Loucy (cell line): ENCODE measurements around the gene WWTR1.

Experiments
- H2AFZ ChIP-seq: fragments of 200-600 bp; sonication (generic); 2 replicates; pipeline ENCODE4 v1.6.0; 2016; ENCODE audit warnings: antibody characterized with exemption, mild to moderate bottlenecking, low read length, moderate library complexity
- H3F3A ChIP-seq: fragments of 200-600 bp; 2 replicates; pipeline ENCODE4 v1.6.0; 2016; ENCODE audit warnings: antibody characterized with exemption, low read depth, mild to moderate bottlenecking
- H3K27me3 ChIP-seq: fragments of 200-600 bp; sonication (generic); 2 replicates; pipeline ENCODE4 v1.6.1; 2014; ENCODE audit warnings: low read length, mild to moderate bottlenecking; ENCODE audit not compliant: insufficient read depth, poor library complexity, severe bottlenecking
- H3K36me3 ChIP-seq: fragments of 200-600 bp; sonication (generic); 2 replicates; pipeline ENCODE4 v1.6.1; 2016; ENCODE audit warnings: low read length; ENCODE audit not compliant: insufficient read depth
- H3K4me1 ChIP-seq: fragments of 200-600 bp; sonication (generic); 2 replicates; pipeline ENCODE4 v1.5.1; 2014; ENCODE audit warnings: low read length, mild to moderate bottlenecking; ENCODE audit not compliant: insufficient read depth, poor library complexity, severe bottlenecking
- H3K4me2 ChIP-seq: fragments of 200-600 bp; sonication (generic); 2 replicates; pipeline ENCODE4 v1.6.0; 2014; ENCODE audit warnings: antibody characterized with exemption, low read length, low read depth, mild to moderate bottlenecking; ENCODE audit not compliant: poor library complexity, severe bottlenecking
- H3K4me3 ChIP-seq: fragments of 200-600 bp; sonication (generic); 2 replicates; pipeline ENCODE4 v1.5.1; 2014; ENCODE audit warnings: low read length, mild to moderate bottlenecking, mixed read lengths; ENCODE audit not compliant: poor library complexity, severe bottlenecking
- H3K79me2 ChIP-seq: fragments of 200-600 bp; sonication (generic); 2 replicates; pipeline ENCODE4 v1.6.1; 2014; ENCODE audit warnings: low read length; ENCODE audit not compliant: insufficient read depth
- H3K9ac ChIP-seq: fragments of 200-600 bp; sonication (generic); 2 replicates; pipeline ENCODE4 v1.6.0; 2014; ENCODE audit warnings: mild to moderate bottlenecking, low read depth, low read length, moderate library complexity; ENCODE audit not compliant: poor library complexity, severe bottlenecking
- H3K9me2 ChIP-seq: fragments of 200-600 bp; sonication (generic); replicated peaks from 2 replicates; pipeline ENCODE4 v1.6.1; 2016; ENCODE audit warnings: low read depth, low read length, mixed read lengths
- H3K9me3 ChIP-seq: fragments of 200-600 bp; sonication (generic); 2 replicates; pipeline ENCODE4 v1.6.1; 2014; ENCODE audit warnings: mild to moderate bottlenecking, antibody characterized with exemption, low read length, low read depth; ENCODE audit not compliant: insufficient read depth
- H4K20me1 ChIP-seq: fragments of 200-600 bp; sonication (generic); 2 replicates; pipeline ENCODE4 v1.6.0; 2014; ENCODE audit warnings: antibody characterized with exemption, low read length, mild to moderate bottlenecking; ENCODE audit not compliant: insufficient read depth, poor library complexity, severe bottlenecking
- EZH2phosphoT487 ChIP-seq: fragments of 200-600 bp; IDR thresholded peaks from 2 replicates; pipeline ENCODE4 v1.6.1; 2018; ENCODE audit warnings: antibody characterized with exemption, mild to moderate bottlenecking, moderate library complexity, borderline replicate concordance
- TF ChIP-seq, protein P1 (sequence below): fragments of 200-600 bp; sonication (generic); conservative IDR thresholded peaks from 2 replicates; pipeline ENCODE4 v1.5.1; 2014; ENCODE audit warnings: mild to moderate bottlenecking, antibody characterized with exemption, low read length

The WWTR1 gene

DNA sequence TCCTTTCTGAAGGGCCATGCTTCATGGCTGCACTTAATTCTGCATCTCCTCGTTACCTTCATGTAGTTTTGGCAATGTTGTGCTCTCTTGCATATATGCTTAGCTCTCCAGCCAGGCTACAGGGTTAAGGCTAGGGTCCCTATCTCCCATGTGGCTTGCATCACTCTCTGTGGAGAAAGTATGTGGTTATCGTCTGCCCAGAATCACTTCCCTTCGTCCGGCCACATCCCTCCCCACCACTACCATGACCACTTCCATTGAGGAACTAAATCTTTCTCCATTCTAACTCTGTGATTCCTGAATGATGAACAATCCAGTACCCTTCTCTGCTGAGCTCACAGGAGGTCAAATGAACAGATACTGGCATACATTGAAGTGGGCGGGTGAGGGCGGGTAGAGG, 34.0 kb downstream of the WWTR1 start:
- Histone ChIP-seq H3K4me2 (no peak overlapping the region), H3K9me2 (no peaks in the 10 kb centered on the region), H2AFZ (no peak overlapping the region), H3K4me3 (no peak overlapping the region), H3K27me3 (no peaks in the 10 kb centered on the region), H3F3A (0 out of 2 replicates have a peak, but pooled peaks cover 6% of the 10 kb centered on the region), H3K9me3 (no peaks in the 10 kb centered on the region), H3K9ac (no peak overlapping the region), H3K79me2 (no peaks in the 10 kb centered on the region), H3K36me3 (no peaks in the 10 kb centered on the region), H4K20me1 (no peaks in the 10 kb centered on the region), H3K4me1 (peaks cover 20% of the 10 kb centered on the region)
- TF ChIP-seq, protein P1, sequence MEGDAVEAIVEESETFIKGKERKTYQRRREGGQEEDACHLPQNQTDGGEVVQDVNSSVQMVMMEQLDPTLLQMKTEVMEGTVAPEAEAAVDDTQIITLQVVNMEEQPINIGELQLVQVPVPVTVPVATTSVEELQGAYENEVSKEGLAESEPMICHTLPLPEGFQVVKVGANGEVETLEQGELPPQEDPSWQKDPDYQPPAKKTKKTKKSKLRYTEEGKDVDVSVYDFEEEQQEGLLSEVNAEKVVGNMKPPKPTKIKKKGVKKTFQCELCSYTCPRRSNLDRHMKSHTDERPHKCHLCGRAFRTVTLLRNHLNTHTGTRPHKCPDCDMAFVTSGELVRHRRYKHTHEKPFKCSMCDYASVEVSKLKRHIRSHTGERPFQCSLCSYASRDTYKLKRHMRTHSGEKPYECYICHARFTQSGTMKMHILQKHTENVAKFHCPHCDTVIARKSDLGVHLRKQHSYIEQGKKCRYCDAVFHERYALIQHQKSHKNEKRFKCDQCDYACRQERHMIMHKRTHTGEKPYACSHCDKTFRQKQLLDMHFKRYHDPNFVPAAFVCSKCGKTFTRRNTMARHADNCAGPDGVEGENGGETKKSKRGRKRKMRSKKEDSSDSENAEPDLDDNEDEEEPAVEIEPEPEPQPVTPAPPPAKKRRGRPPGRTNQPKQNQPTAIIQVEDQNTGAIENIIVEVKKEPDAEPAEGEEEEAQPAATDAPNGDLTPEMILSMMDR, result no peak
- TF ChIP-seq EZH2phosphoT487, result no peak

DNA sequence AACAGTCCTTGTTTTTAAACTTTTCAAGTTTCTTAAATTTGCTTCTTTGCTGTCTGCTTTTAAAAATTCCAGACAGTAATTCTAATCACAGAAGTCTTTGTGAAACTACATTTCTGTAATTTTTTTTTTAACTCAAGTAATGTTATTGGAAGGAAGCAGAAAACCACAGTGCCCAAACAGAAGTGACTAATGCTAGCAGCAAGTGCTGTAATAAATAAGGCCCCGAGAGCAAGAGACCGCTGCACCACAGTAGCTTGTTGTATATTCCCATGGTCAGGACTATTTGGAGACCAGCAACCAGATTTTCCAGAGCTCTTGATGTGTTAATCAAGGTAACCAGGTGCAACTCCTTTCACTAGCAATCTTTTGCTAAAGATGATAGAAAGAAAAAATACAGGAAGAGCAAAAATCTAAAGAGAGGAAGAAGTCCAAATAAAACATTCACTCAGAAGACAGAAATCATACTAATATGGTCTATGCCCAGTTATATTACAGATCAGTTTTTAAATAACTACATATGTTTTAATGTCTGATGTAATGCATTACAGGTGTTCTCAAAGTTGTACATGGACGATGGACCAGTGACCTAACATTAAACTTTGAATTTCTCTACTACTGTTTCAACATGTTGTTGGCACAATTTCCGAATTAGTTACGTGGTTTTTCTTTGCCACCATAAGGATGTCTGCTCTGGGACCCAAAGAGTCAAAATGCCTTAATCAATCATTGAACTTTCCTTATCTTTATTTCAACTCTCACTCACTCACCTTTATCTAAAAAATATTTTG, 36.4 kb downstream of the WWTR1 start:
- Histone ChIP-seq H3K9me3 (no peaks in the 10 kb centered on the region), H3K4me2 (peak overlapping the region; percentile 52), H3K79me2 (no peaks in the 10 kb centered on the region), H3F3A (0 out of 2 replicates have a peak, but pooled peaks cover 6% of the 10 kb centered on the region), H3K27me3 (no peaks in the 10 kb centered on the region), H3K36me3 (no peaks in the 10 kb centered on the region), H3K9me2 (no peaks in the 10 kb centered on the region), H4K20me1 (no peaks in the 10 kb centered on the region), H2AFZ (peak overlapping the region; percentile 20; the same call in 1 of the 2 replicates), H3K4me3 (peak overlapping the region; percentile 29), H3K4me1 (peaks cover 20% of the 10 kb centered on the region), H3K9ac (no peak overlapping the region)
- no peak for TF ChIP-seq EZH2phosphoT487
- TF ChIP-seq, protein P1, result no peak

DNA sequence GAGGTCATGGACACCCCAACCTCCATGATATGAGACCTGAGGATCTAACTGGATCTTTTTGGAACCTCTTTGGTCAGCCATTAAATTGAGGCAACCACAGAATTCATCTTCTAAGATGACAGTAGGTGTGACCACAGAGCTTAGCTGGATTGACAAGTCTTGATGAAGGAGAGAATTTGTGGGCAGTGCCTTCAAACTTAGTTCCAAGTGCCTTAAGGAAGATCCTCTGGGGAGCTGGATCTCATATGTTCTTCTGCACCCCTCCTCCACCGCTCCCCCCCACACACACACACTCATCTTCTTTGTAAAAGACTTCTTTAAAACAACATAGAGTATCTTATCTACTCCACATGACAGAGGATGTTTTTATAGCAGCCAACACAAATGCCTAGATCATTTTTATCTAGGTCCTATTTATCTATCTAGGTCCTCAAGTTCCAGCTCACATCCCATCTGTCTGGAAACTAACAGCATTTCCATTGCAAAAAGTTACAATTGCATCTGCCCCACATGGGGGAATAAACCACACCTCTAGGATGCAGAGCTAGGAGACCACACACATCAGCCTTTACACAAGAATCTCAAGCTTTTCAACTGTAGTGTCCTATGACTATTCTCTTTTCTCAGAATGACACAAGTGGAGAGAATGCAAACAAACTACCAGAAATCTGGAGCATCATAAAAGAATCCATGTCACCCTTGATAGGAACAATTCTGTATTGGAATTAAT, 37.4 kb downstream of the WWTR1 start:
- H3K79me2 ChIP-seq, result no peaks in the 10 kb centered on the region
- TF ChIP-seq, protein P1, result no peak
- no peak for TF ChIP-seq EZH2phosphoT487
- H3K9me2 ChIP-seq, result no peaks in the 10 kb centered on the region
- no peaks in the 10 kb centered on the region for H3K27me3 ChIP-seq
- no peaks in the 10 kb centered on the region for H3K9me3 ChIP-seq
- H4K20me1 ChIP-seq, result no peaks in the 10 kb centered on the region
- no peaks in the 10 kb centered on the region for H3K36me3 ChIP-seq
- no peak overlapping the region; the same call in 1 of the 2 replicates for H2AFZ ChIP-seq
- peak overlapping the region; percentile 52 for H3K4me2 ChIP-seq
- H3K4me1 ChIP-seq, result peaks cover 20% of the 10 kb centered on the region
- H3K4me3 ChIP-seq, result peak overlapping the region; percentile 29
- H3K9ac ChIP-seq, result no peak overlapping the region
- H3F3A ChIP-seq, result 0 out of 2 replicates have a peak, but pooled peaks cover 6% of the 10 kb centered on the region
